ENCODE measurements around the gene CAMK2B.
"Not testable (repeated sequence)": the region's sequence is repeated elsewhere in the genome, so short reads cannot be mapped to it uniquely, and the experiment has no call there.

Gene CAMK2B

GRCh38 chr7:44189286-44189992 is 136.0 kb downstream of the CAMK2B start, which contains the start of gene GCK:
TSS of gene GCK (minus strand) at chr7:44189439. CDS start at chr7:44188953, 486 bp downstream.
- no peak for DNase-seq (ENCODE audit: low read depth)

GRCh38 chr7:44188480-44189225 is 136.7 kb downstream of the CAMK2B start:
- no peak for DNase-seq (ENCODE audit: low read depth)

GRCh38 chr7:44187636-44188416 is 137.6 kb downstream of the CAMK2B start:
- no peak for DNase-seq (ENCODE audit: low read depth)

- no peak for DNase-seq (ENCODE audit: low read depth)
Observed at GRCh38 chr7:44186736-44187135, 138.7 kb downstream of the CAMK2B start.

GRCh38 chr7:44185729-44186128 is 139.7 kb downstream of the CAMK2B start:
- DNase-seq (ENCODE audit: low read depth), result no peak

GRCh38 chr7:44184873-44185446 is 140.4 kb downstream of the CAMK2B start:
- no peak for DNase-seq (ENCODE audit: low read depth)

GRCh38 chr7:44184206-44184872 is 141.1 kb downstream of the CAMK2B start:
- no peak for DNase-seq (ENCODE audit: low read depth)

- DNase-seq (ENCODE audit: low read depth), result no peak
Observed at GRCh38 chr7:44183386-44183785, 142.0 kb downstream of the CAMK2B start.

- DNase-seq (ENCODE audit: low read depth), result no peak
Observed at GRCh38 chr7:44182827-44183226, 142.6 kb downstream of the CAMK2B start.

- no peak for DNase-seq (ENCODE audit: low read depth)
Observed at GRCh38 chr7:44180631-44181030, 144.8 kb downstream of the CAMK2B start.

- DNase-seq (ENCODE audit: low read depth), result no peak
Observed at GRCh38 chr7:44177570-44178131, 147.7 kb downstream of the CAMK2B start.

- no peak for DNase-seq (ENCODE audit: low read depth)
Observed at GRCh38 chr7:44176486-44176885, 148.9 kb downstream of the CAMK2B start.

- DNase-seq (ENCODE audit: low read depth), result no peak
Observed at GRCh38 chr7:44175730-44176129, 149.7 kb downstream of the CAMK2B start.

GRCh38 chr7:44174694-44174948 is 150.8 kb downstream of the CAMK2B start:
- not testable (repeated sequence) for DNase-seq (ENCODE audit: low read depth)

- DNase-seq (ENCODE audit: low read depth), result no peak
Observed at GRCh38 chr7:44173911-44174693, 151.3 kb downstream of the CAMK2B start.

- no peak for DNase-seq (ENCODE audit: low read depth)
Observed at GRCh38 chr7:44172803-44173424, 152.5 kb downstream of the CAMK2B start.

GRCh38 chr7:44172352-44172751 is 153.0 kb downstream of the CAMK2B start:
- DNase-seq (ENCODE audit: low read depth), result no peak

GRCh38 chr7:44171901-44172300 is 153.5 kb downstream of the CAMK2B start:
- DNase-seq (ENCODE audit: low read depth), result not testable (repeated sequence)

- no peak for DNase-seq (ENCODE audit: low read depth)
Observed at GRCh38 chr7:44167920-44168319, 157.5 kb downstream of the CAMK2B start.
